Measurements from ENCODE around the gene IRF5.

IRF5 gene

GRCh38 chr7:128916643-128916915 lies 21.1 kb upstream of the IRF5 start:
- Histone ChIP-seq H3K36me3 (ENCODE audit: control insufficient read depth in 2 of 2, insufficient read depth in 1 of 2, low read length in 2 of 2) (no peaks in the 10 kb centered on the region), H3K4me1 (ENCODE audit: control insufficient read depth, insufficient read depth, low read length) (no peaks in the 10 kb centered on the region), H3K27ac (ENCODE audit: extremely low read depth, low read depth, low read length) (no peak overlapping the region), H3K4me3 (ENCODE audit: low read depth, low read length) (no peak overlapping the region), H3K9me3 (ENCODE audit: control insufficient read depth, insufficient read depth, low read depth, low read length) (no peaks in the 10 kb centered on the region)
- no peak for TF ChIP-seq SP3 (tag by site-specific recombination; IDR thresholded peaks at IDR 0.05)
- TF ChIP-seq ZNF707 (tag by site-specific recombination; IDR thresholded peaks at IDR 0.05), result no peak
- TF ChIP-seq ZBTB44 (tag by site-specific recombination; IDR thresholded peaks at IDR 0.05), result no peak
- TF ChIP-seq ZNF555 (tag by site-specific recombination; conservative IDR thresholded peaks at IDR 0.05), result no peak
- no peak for TF ChIP-seq ZNF830 (tag by site-specific recombination; IDR thresholded peaks at IDR 0.05; ENCODE audit: low read depth)
- TF ChIP-seq KLF8 (tag by site-specific recombination; IDR thresholded peaks at IDR 0.05), result no peak
- no peak for TF ChIP-seq ZNF626 (tag by site-specific recombination; IDR thresholded peaks at IDR 0.05)
- ChIA-PET CTCF (interaction anchor here (0.6 kb wide), 1 partner anchor 91 kb away, joined by 3 read pairs; no protein-coding TSS in a partner anchor), POLR2A (no interaction called here)

GRCh38 chr7:128917122-128917521 lies 20.6 kb upstream of the IRF5 start:
- CTCF ChIA-PET, result no interaction called here
- no peaks in the 10 kb centered on the region for H3K36me3 ChIP-seq (ENCODE audit: control insufficient read depth in 2 of 2, insufficient read depth in 1 of 2, low read length in 2 of 2)
- POLR2A ChIA-PET, result no interaction called here
- no peak overlapping the region for H3K4me3 ChIP-seq (ENCODE audit: low read depth, low read length)
- no peaks in the 10 kb centered on the region for H3K4me1 ChIP-seq (ENCODE audit: control insufficient read depth, insufficient read depth, low read length)
- H3K27ac ChIP-seq (ENCODE audit: extremely low read depth, low read depth, low read length), result no peak overlapping the region
- H3K9me3 ChIP-seq (ENCODE audit: control insufficient read depth, insufficient read depth, low read depth, low read length), result no peaks in the 10 kb centered on the region
- TF ChIP-seq OSR2 (tag by site-specific recombination; IDR thresholded peaks at IDR 0.05) (no peak), SALL2 (tag by site-specific recombination; IDR thresholded peaks at IDR 0.05; ENCODE audit: borderline replicate concordance) (no peak), KLF9 (tag by site-specific recombination; IDR thresholded peaks at IDR 0.05; ENCODE audit: low read depth) (no peak)

- ChIA-PET CTCF (interaction anchor here (0.6 kb wide), 1 partner anchor 146 kb away, joined by 4 read pairs; no protein-coding TSS in a partner anchor), POLR2A (interaction anchor here (0.6 kb wide), 1 partner anchor 57 kb away, joined by 8 read pairs; no protein-coding TSS in a partner anchor)
- Histone ChIP-seq H3K4me3 (ENCODE audit: low read depth, low read length) (no peak overlapping the region), H3K4me1 (ENCODE audit: control insufficient read depth, insufficient read depth, low read length) (no peaks in the 10 kb centered on the region), H3K27ac (ENCODE audit: extremely low read depth, low read depth, low read length) (no peak overlapping the region), H3K9me3 (ENCODE audit: control insufficient read depth, insufficient read depth, low read depth, low read length) (no peaks in the 10 kb centered on the region), H3K36me3 (ENCODE audit: control insufficient read depth in 2 of 2, insufficient read depth in 1 of 2, low read length in 2 of 2) (no peaks in the 10 kb centered on the region)
- TF ChIP-seq PRDM4 (tag by site-specific recombination; IDR thresholded peaks at IDR 0.05), result no peak
- no peak for TF ChIP-seq ZNF140 (tag by site-specific recombination; IDR thresholded peaks at IDR 0.05)
- no peak for TF ChIP-seq ZSCAN16 (tag by site-specific recombination; IDR thresholded peaks at IDR 0.05)
- no peak for TF ChIP-seq ZNF433 (tag by site-specific recombination; IDR thresholded peaks at IDR 0.05; ENCODE audit: low read depth)
- TF ChIP-seq ZBTB48 (tag by site-specific recombination; IDR thresholded peaks at IDR 0.05), result no peak
- no peak for TF ChIP-seq ZNF548 (tag by site-specific recombination; IDR thresholded peaks at IDR 0.05)
- TF ChIP-seq ZBTB1 (tag by site-specific recombination; IDR thresholded peaks at IDR 0.05), result no peak
- no peak for TF ChIP-seq REPIN1 (tag by site-specific recombination; IDR thresholded peaks at IDR 0.05; ENCODE audit: low read depth)
- TF ChIP-seq ZNF585B (tag by site-specific recombination; IDR thresholded peaks at IDR 0.05), result no peak
Observed at GRCh38 chr7:128918016-128918665, 19.6 kb upstream of the IRF5 start.

Measured in HEK293 (cell line).